Brain pericyte (primary cell): ENCODE data around the gene BANF2.
A peak's percentile ranks its signal among the peaks of the same experiment; 100 is the strongest.

Source experiments
- DNase-seq: peaks from one replicate; pipeline ENCODE4 v3.0.0-alpha.2; 2012; ENCODE audit warnings: low read depth, low spot score

Gene BANF2

GRCh38 chr20:17709361-17710293 lies 9.9 kb downstream of the BANF2 start:
- no peak for DNase-seq

- peak; percentile 25 for DNase-seq
These were observed 10.9 kb downstream of the BANF2 start for GRCh38 chr20:17710379-17711266.

GRCh38 chr20:17711267-17711627 lies 11.5 kb downstream of the BANF2 start:
- no peak for DNase-seq

DNA sequence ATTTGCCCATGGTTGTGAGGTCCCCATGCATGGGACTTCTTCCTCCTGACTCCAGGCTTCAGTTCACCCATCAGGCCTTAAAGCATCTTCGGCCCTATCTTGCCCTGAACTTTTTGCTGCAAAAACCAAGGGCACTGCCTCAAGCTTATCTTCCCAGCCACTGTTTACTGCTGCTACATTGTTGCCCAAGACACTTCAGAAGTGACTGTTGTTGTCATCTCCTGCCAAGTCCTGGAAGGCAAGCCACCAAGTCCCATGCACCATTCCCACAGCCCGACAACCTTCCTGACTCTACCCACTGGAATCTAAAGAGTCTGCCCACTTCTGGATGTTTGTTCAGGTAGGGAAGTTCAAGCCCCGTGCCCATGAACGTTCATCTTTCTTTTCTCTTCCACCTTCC lies 12.4 kb downstream of the BANF2 start:
- DNase-seq = no peak

GRCh38 chr20:17712708-17713107 lies 12.9 kb downstream of the BANF2 start:
- DNase-seq = no peak

GRCh38 chr20:17714597-17714996 lies 14.8 kb downstream of the BANF2 start:
- DNase-seq = no peak

DNA sequence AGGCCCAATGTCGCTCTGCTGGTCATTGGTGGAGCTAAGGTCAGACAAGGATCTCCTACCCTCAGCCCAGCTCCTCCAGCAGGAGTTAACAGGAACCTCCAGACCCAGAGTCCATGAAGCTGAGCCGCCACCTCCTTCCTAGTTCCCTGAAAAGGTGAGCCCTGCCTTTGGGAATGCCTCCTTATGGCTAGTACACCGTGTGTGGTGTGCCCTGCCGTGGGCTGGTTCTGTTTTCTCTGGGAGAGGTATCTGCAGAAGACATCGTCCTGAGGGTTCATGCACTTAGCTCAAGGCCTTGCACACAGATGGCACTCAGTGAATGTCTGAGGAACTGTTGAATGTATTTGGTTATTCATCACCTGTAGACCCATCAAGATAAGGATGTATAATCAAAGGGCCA lies 15.3 kb downstream of the BANF2 start:
- DNase-seq = no peak

- no peak for DNase-seq
These were observed 16.6 kb downstream of the BANF2 start for GRCh38 chr20:17716331-17716730.

GRCh38 chr20:17720755-17721154 lies 21.0 kb downstream of the BANF2 start:
- no peak for DNase-seq

- DNase-seq = no peak
These were observed 22.2 kb downstream of the BANF2 start for GRCh38 chr20:17721802-17722486.

GRCh38 chr20:17722493-17723300 lies 22.9 kb downstream of the BANF2 start:
- no peak for DNase-seq

GRCh38 chr20:17723301-17723691 lies 23.5 kb downstream of the BANF2 start:
- no peak for DNase-seq

- no peak for DNase-seq
These were observed 25.5 kb downstream of the BANF2 start for GRCh38 chr20:17725094-17725835.

DNA sequence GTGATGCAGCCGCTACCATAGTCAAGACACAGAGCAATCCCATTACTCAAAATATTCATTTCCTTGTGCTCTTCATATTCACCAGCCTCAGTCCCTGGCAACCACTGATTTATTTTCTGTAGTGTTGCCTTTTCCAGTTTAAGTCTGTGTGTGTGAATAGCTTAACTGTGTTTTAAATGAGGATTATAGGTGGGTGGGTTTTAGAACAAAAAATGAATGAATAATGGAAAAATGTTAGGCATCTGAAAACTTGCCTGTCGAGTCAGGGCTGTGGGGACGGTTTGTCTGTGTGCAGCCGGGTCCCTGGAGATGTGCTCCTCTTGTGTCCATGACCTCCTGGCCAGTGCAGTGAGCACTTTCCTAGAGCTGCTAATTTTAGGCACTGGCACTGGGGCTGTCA lies 27.1 kb downstream of the BANF2 start:
- no peak for DNase-seq

- no peak for DNase-seq
These were observed 27.6 kb downstream of the BANF2 start for GRCh38 chr20:17727351-17727750.

DNA sequence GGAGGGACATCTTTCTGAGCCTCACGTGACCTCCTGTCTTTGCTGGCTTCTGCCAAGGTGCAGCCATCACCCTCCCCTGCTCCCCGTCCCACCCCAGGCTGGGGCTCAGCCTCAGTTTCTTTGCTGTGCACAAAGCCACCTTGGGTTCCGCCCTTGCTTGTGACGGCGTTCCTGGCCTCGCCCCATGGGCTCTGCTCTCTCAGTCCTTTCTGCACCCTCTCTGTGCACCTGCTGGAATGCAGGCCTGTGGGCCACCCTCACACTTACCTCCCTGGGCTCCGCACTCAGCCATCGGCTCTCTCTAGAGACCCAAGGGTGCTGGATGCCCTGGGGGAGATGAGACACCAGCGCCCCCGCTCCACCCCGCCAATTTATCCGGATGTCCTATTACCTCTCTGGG lies 28.3 kb downstream of the BANF2 start:
- DNase-seq = no peak

GRCh38 chr20:17730071-17730470 lies 30.3 kb downstream of the BANF2 start:
- DNase-seq = no peak

DNA sequence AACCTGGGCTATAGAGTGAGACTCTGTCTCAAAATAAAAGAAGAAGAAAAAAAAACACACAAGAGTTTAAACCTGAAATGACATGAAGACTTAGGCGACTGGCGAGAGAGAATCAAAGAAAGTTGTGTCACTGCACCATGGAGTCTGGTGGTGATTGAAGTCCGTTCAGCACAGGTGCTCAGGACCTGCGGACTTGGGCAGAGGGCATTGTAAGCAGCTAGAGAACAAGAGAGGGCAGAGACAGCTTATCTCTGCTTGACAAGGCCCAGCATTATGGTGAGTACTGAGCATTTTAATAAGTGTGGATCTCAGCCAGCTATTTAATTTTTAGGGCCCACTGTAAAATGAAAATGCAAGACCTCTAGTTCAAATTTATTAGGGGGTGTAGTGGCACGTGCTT lies 31.5 kb downstream of the BANF2 start:
- no peak for DNase-seq

DNA sequence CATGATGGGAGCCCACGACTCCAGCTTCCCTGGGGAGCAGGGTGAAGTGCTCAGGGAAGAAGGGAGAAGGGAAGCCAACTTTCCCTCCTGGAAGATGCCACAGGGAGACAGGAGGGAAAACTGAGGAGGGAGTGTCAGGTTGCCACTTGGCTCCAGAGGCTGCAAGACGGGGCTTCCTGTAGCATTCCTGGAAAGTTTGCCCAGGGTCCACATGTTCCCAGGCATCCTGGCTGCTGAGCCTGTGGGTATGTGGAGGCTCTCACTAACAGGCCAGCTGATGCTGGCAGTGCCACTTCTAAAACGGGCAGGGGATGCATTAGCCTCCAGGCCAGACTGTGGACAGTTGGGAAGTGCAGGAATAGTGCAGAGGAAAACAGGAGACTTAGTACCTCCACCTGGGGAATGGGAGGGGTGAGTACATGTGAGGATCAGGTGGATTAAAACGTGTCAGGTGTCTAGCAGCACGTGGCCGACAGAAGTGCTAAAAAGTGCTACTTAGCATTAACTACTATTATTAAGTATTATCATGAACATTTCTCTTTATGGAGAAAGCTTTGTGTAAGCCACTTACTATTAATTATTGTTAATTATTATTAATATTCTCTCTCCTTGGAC lies 33.2 kb downstream of the BANF2 start:
- no peak for DNase-seq

- DNase-seq = no peak
These were observed 34.1 kb downstream of the BANF2 start for GRCh38 chr20:17733767-17734304.
